H1 (cell line): ENCODE measurements around the gene OLFM1.

Experiments used
- ASH2L ChIP-seq: fragments of 200-600, 300-600 bp; sonication (generic); IDR thresholded peaks from one replicate; pipeline ENCODE4 v1.7.1; 2017; ENCODE audit warnings: low read length
- ATF3 ChIP-seq: IDR thresholded peaks from 2 replicates; pipeline ENCODE4 v1.6.1; 2011; ENCODE audit warnings: low read depth, mild to moderate bottlenecking, low read length; ENCODE audit not compliant: insufficient read depth
- JUND ChIP-seq: IDR thresholded peaks from 2 replicates; pipeline ENCODE4 v1.6.1; 2011; ENCODE audit warnings: mild to moderate bottlenecking, improper control_type of control experiment, low read length
- POLR2AphosphoS5 ChIP-seq: IDR thresholded peaks from 2 replicates; pipeline ENCODE4 v1.6.1; 2011; ENCODE audit warnings: low read depth, low read length
- TF ChIP-seq, protein P1 (sequence below), 3 experiments: IDR thresholded peaks; 1 replicate in 2 of 3; 2 replicates in 1 of 3; pipeline versions ENCODE4 v1.5.1 to v1.6.1; 2011; ENCODE audit warnings: low read length in 3 of 3, mild to moderate bottlenecking in 3 of 3, inconsistent platforms in 2 of 3, low read depth in 1 of 3, moderate library complexity in 1 of 3; ENCODE audit not compliant: insufficient read depth in 1 of 3; ENCODE audit errors: control extremely low read depth in 1 of 3

DNA sequence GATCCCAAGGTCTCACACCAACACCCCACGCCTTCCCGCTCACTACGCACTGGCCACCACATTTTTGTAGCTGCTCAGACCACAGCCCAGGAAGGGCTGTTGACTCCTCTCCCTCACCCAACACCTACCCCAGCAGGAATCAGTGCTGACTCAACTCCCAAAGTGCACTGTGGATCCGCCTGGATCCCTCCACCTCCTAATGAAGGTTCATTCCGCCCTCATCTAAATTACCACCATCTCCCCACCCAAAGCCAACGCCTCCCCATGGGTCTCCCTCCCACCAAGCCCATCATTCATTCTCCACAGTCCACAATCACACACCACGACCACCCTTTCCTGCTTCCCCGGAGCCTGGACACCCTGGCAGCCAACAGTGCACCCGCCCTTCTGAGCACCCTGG is 57.8 kb downstream of the OLFM1 start:
- TF ChIP-seq, protein P1, sequence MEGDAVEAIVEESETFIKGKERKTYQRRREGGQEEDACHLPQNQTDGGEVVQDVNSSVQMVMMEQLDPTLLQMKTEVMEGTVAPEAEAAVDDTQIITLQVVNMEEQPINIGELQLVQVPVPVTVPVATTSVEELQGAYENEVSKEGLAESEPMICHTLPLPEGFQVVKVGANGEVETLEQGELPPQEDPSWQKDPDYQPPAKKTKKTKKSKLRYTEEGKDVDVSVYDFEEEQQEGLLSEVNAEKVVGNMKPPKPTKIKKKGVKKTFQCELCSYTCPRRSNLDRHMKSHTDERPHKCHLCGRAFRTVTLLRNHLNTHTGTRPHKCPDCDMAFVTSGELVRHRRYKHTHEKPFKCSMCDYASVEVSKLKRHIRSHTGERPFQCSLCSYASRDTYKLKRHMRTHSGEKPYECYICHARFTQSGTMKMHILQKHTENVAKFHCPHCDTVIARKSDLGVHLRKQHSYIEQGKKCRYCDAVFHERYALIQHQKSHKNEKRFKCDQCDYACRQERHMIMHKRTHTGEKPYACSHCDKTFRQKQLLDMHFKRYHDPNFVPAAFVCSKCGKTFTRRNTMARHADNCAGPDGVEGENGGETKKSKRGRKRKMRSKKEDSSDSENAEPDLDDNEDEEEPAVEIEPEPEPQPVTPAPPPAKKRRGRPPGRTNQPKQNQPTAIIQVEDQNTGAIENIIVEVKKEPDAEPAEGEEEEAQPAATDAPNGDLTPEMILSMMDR (IDR thresholded peaks at IDR 0.05; ENCODE audit: control extremely low read depth in 1 of 3, insufficient read depth in 1 of 3, low read depth in 1 of 3, low read length in 3 of 3): no peak
- TF ChIP-seq POLR2AphosphoS5 (no peak), ASH2L (no peak), JUND (no peak), ATF3 (no peak)
